Urothelium cell line (cell line): Measurements from ENCODE around the gene FRAS1.
"Not testable (repeated sequence)": the region's sequence is repeated elsewhere in the genome, so short reads cannot be mapped to it uniquely, and the experiment has no call there.

Experiments
- DNase-seq: peaks from one replicate; pipeline ENCODE4 v3.0.0; 2011; ENCODE audit warnings: low spot score, mixed read lengths
- FAIRE-seq: peaks from 2 replicates; lab custom pipeline; 2011; peaks lifted over from hg19 to GRCh38; lab: Jason Lieb, UNC

The FRAS1 gene

DNA sequence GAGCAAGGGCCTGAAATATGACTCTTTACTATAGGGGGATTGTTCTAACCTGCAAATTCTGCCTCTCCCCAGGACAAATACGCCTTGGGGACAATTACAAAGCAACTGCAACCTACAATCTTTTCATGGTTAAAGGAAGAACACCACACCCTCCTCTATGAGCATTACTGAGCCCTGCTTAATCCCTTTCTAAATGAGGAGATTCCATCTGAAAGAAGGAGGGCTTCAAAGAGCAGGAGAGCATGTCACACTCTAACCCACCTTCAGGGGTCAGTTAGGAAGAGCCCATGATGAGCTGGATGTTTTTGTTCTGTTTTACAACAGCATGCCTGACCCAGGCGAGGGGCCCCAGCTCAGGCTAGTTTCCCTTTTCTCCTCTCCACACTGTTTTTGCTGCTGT lies 360.5 kb downstream of the FRAS1 start:
- DNase-seq (no peak), FAIRE-seq (no peak)

DNA sequence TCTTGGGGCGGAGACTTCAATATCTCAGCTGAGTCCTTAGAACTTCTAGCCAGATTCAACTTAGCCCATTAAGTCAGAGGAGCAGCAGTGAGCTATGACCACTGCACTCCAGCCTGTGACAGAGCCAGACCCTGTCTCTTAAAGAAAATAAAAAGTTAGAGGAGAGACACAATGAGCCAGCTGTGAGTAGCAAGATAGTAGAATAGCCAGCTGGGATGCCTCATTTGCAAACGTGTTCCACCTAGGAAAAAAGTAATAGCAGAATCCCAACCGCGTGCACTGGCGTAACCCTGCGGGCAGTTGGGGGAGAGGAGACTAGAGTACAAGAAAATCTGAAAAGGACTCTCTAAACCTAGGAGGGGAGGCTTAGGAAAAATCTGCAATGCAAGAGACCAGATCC lies 361.3 kb downstream of the FRAS1 start:
- DNase-seq, result no peak
- FAIRE-seq, result no peak

DNA sequence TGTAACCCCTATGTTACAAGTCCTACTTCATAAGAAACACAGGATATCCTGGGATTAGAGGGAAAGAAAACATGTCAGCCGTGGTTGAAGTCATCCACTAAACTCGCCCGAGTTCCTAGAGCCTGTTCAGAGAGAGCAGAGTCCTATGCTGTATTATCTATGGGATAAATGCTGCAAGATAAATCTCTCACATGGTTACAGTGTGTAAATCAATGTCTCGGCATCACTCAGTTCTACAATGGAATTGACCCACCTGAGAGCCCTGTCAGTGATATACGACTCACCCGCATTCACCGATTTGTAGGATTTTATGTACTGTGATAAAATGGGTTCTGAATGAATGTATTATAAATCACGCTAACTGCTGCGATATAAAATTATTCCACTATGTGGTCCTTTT lies 366.7 kb downstream of the FRAS1 start:
- no peak for FAIRE-seq

DNA sequence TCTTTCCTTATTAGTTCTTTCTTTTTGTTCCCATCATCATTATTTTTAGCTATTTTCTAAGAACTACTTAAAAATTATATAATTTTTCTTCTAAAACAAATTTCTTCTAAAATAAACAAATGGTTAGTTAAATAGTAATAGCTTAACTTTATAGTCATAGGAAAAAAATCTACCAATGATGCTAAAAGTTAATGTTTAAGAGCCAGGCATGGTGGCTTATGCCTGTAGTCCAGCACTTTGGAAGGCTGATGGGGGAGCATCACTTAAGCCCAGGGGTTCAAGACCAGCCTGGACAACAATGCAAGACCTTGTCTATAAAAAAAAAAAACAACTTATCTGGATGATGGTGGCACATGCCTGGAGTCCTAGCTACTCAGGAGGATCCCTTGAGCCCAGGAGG lies 367.3 kb downstream of the FRAS1 start:
- FAIRE-seq (no peak), DNase-seq (no peak)

More for the DNA sequence above, 366.7 kb downstream of the FRAS1 start:
- no peak for DNase-seq

DNA sequence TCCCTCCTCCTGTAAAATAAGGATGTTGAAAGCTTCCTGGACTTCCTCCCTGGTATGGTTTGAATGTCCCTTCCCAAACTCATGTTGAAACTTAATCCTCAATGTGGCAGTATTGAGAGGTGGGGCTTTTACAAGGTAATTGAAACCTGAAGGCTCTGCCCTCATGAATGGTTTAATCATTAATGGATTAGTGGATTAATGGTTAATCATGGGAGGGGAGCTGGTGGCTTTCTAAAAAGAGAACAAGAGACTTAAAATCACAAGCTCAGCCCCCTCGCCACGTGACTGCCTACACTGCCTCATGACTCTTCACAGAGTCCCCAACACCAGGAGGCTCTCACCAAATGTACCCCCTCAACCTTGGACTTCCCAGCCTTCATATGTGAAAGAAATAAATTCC lies 369.8 kb downstream of the FRAS1 start:
- FAIRE-seq (no peak), DNase-seq (no peak)

DNA sequence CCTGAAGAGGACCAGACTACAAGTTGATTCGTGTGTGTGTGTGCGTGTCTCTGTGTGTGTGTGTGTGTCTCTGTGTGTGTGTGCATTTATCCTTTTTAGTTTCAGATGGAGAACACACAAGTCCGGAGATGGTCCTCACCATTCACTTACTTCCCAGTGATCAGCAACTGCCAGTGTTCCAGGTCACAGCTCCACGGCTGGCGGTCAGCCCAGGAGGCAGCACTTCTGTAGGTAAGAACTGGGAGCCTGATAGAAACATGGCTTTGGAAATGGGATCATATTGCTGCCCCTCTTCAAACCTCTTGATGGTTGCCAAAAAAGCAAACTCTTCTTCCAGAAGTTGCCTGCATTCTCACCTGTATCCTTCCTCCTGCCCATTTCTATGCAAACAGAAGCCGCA lies 371.9 kb downstream of the FRAS1 start:
- DNase-seq, result no peak
- no peak for FAIRE-seq

DNA sequence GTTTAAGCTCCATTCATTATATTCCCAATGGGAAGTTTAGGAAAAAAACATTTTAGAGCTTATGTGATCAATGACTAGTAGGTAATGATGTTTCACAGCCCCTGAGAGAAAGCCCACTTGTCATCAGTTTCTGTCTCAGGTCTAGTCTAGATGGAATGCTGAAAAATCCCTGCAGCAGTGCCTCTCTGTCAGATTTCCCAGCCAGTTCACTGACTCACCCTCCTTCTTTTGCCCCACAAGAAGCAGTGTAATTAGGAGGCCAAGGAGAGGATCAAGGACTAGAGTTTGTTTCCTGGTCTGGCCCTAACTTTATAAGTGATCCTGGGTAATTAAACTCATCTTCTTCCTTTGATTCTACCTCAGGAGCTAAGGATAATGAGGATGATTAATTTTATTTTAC lies 375.8 kb downstream of the FRAS1 start:
- no peak for FAIRE-seq
- no peak for DNase-seq

DNA sequence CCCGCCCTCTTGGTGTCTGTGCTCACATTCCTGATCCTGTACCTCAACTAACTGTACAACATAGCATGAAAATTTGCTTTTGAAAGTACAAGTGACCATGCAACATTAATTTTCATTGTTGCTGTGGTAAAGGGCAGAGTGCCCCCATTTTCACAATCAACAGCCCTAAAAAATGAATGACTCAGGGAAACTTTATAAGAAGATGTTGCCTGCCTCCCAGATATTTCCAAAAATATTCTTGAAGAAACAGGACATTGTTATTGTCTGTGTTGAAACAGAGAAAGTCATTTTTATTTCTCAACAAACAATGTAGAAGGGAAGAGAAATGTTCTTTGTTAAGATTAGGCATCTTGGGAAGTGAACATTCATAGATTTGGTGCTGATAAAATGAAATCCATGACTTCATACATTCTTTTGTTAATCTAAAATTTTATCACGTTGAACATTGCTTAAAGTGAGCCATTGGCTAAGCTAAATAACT lies 380.5 kb downstream of the FRAS1 start:
- DNase-seq (no peak), FAIRE-seq (no peak)

DNA sequence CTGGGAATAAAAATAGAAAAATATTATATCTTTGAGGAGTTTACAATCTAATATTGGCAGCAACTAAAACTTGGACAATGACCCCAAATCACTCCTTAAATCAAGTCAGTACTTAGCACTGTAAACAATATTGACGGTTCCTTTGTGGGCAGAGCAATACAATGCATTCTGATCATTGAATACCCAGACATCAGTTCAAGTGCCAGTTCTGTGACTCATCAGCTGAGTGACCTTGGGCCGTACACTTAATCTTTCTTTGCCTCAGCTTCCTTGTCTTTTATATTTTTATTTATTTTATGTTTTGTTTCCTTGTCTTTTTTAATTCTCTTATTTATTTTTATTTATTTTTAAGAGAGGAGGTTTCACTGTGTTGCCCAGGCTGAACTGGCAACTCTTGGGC lies 382.2 kb downstream of the FRAS1 start:
- FAIRE-seq, result no peak
- peak; percentile 26 for DNase-seq

DNA sequence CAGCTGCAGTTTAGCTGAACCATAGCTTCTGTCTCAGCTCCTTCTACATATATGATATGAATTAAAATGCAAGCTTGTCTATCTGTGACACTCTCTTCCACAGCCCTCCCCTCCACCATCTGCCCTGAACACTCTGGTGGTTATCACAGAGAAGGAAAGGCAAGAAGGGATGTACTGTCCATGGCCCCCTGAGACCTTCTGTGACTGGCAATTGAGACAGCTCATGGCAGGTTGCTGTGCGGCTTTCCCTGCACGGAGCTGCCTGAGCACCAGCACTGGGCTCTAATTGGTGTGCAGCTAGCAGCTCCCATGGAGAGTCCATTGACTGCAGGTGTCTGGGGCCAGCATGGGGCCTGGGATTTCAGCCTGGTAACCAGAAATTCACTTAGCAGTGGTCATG lies 384.6 kb downstream of the FRAS1 start:
- FAIRE-seq (no peak), DNase-seq (no peak)

DNA sequence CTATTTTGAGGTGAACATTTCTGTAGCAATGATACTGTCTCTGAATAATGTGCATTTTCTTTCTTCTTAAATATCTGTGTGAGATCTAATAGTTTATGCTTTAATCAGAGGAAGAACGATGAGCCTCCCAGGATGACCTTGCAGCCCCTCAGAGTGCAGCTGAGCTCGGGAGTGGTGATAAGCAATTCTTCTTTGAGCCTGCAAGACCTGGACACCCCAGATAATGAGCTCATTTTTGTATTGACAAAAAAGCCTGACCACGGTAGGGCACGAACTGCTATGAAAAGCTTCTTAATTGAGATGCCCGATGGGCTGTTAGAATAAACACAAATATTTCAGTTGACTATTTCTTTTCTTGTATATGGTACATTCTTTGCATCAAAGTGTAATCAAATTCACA lies 389.5 kb downstream of the FRAS1 start:
- FAIRE-seq, result no peak
- DNase-seq, result no peak

DNA sequence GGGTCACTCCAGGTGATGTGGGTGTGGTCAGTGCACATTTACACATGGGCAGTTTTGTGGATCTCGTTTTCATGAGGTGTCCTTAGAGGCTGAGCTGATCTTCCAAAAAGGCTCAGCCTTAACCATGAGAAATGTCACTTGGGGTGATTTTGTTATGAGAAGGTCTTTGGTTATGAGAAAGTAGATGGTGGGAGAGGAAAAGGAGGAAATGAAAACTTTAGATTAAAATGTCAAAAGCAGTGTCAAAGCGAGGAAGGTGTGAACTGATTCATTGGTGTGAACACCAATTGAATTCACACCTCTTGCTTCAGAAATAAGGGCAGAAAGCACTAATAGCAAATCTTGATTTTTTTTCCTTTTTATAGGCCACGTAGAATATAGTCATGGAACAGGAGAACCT lies 394.3 kb downstream of the FRAS1 start:
- DNase-seq (no peak), FAIRE-seq (no peak)

DNA sequence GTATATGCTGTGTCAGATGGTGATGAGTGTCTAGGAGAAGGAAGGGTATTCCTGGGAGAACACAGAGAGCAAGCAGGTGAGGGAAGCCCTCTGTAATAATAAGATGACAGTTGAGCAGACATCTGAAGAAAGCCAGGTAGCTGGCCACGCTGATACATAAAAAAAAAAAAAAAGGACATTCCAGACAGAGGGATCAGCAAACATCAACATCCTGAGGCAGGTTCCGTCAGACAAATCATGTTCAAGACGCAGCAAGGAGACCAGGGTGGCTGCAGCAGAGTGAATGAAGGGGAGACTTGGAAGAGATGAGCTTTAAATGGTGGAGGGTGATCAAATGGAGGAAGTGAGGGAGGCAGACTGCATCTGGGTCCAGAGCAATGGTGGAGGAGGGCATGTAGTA lies 396.9 kb downstream of the FRAS1 start:
- FAIRE-seq (no peak), DNase-seq (no peak)

DNA sequence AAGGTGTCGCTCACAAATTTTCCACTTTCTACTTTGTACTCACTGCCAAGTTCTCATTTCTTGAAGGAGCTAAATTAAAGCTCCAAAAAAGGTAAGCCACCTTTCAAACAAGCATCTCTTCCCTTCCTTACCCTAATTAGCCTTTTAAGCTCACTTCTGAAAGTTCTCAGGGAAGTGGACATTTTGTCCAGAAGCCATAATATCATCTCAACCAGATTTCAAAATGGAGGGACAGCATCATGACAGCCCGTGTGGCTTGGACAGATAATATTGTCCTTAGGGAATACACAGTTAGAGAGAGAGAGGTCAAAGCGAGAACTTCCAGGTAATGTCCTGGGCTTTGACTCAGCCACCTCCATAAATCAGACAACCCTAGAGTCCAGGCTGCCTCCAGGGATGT lies 400.6 kb downstream of the FRAS1 start:
- no peak for FAIRE-seq
- no peak for DNase-seq

DNA sequence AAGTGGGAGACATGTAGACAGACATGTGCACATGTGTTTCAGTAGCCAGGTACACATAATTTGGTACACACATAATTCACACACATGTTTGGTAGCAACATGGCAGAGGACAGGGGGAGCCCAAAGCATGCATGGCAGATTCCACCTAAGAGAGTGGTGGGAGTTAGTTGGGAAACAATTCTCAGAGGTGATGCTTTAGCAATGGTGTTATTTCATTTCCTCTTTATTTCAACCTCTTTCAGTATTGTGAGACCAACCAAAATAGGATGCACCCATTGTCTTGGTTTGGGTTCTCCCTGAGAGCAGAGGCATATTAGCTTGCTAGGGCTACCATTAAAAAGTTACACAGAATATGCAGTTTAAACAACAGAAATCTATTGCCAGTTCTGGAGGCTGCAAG lies 402.2 kb downstream of the FRAS1 start:
- DNase-seq (no peak), FAIRE-seq (no peak)

DNA sequence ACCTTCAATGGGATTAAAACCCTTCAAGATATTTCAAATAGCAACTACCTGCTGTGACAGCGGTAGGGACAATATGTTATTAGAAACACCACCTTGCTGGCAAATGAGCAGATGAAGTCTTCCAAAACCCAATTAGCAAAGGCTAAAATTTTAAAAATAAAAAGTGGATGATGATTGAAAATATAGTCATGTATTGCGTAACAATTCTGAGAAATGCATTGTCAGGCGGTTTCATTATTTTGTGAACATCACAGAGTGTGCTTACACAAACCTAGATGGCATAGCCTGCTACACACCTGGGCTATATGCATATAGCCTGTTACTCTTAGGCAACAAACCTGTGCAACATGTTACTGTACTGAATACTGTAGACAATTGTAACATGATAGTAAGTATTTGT lies 403.2 kb downstream of the FRAS1 start:
- FAIRE-seq (no peak), DNase-seq (no peak)

DNA sequence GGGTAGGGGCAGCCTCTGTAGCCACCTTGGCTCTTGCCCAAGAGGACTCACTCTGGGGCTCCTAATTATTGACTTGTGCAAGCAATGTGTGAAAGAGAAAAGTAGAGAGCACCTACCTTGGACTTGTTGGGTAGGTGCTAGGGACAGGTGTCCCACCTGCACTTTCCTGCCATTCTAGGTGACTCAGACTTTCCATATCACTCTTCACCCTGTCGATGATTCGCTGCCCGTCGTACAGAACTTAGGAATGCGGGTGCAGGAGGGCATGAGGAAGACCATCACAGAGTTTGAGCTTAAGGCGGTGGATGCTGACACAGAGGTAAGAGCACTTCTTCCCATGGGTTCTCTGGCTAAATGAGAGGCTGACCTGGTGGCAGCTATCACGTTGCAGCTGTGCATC lies 407.1 kb downstream of the FRAS1 start:
- FAIRE-seq, result no peak

DNA sequence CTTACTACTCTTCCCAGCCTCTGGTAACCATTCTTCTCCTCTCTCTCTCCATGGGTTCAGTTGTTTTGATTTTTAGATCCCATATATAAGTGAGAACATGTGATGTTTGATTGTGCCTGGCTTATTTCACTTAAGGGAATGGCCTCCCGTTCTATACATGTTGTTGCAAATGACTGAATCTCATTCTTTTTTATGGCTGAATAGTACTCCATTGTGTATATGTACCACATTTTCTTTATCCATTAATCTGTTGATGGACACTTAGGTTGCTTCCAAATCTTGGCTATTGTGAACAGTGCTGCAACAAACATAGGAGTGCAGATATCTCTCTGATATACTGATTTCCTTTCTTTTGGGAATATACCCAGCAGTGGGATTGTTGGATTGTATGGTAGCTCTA lies 410.1 kb downstream of the FRAS1 start:
- not testable (repeated sequence) for DNase-seq, FAIRE-seq

More for the DNA sequence above, 407.1 kb downstream of the FRAS1 start:
- no peak for DNase-seq

DNA sequence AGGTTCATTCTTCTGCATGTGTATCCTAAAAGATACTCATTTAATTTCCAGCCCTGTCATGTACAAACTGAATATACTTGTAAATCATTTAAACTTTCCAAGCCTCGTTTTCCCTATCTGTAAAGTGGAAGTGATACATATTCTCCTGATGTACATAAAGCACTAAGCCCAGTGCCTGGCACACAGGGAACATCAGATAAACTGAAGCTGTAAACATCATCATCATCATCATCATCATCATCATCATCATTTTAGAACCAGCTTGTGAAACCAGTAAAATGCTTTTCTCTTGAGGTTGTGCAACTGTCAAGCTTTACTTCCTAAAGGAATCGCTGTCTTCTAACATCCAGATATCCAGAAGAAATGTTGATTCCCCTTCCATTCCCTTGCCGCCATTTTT lies 411.1 kb downstream of the FRAS1 start:
- DNase-seq (no peak), FAIRE-seq (no peak)

DNA sequence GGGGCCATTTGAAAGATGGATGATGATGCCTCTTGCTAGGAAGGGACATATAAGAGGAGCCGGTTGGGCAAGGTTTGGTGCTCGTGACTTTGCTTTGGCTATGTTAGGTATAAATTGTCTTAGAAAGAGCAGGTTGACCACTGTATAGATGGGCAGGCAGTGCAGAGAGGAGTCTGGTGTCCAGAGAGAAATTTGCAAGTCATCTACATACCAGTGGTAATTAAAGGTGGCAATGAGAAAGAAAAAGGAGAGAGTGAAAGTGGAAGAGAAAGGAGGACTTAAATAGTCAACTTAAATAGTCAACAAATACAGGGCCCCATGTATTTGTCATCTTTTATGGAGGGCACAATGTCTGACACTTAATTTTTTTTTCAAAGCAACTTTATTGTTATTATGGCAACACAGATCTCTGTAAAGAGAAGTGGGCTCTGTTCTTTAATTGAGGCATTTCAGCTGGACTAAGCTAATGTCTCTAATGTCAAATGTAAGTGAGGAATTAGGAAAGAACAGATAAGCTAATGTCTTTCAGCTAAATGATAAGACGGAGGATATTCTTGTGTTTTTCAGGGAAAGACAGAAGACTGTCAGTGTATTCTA lies 419.1 kb downstream of the FRAS1 start:
- no peak for FAIRE-seq

DNA sequence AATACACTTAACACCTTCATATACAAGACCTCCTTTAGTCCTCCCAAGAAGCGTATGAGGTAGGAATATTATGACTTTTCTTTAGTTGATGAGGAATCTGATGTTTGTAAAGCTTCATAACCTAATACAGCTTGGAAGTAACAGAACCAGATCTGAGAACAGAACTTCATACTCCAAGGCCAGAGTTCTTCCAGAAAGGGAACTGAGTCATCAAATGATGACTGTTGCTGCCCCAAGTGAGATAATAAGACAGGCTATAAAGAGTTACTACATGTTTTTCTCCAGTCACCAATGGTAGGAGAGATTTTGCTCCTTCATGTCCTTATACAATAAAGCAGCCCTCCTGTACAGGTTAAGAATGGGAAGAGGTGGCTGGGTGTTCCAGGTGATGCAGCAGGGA lies 420.2 kb downstream of the FRAS1 start:
- FAIRE-seq (no peak), DNase-seq (no peak)

More for the DNA sequence above, 419.1 kb downstream of the FRAS1 start:
- no peak for DNase-seq

DNA sequence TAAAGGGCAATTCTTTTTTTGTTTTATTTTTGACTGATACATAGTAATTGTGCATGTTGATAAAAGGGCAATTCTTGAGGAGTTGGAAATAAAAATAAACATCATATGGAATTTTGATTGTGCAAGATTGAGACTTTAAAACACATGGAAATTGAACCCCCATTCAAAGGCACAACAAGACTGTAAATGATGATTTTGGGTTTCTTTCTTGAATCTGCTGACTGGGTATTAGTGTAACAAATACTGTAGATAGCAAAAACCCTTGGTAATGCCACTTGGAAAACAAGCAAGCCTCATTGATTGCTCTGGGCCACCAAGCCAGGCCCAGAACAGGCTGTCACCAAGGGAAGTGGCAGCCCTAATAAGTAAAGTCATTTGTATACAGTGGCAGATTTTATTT lies 421.4 kb downstream of the FRAS1 start:
- DNase-seq (no peak), FAIRE-seq (no peak)

DNA sequence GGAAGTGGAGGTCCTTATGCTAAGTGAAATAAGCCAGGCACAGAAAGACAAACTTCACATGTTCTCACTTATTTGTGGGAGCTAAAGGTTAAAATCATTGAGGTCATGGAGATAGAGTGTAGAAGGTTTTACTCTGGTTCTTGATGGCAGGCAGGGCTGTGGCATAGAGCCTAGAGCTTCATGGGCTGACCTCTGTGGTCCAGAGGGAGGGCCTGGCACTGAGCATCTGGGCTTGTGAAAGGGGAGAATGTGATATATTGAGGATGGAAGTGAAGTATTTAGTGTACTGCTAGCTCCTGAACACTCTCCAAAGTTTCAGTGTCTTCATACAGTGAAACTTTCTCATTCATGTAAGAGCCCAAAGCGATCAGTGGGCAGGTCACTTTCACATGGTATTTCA lies 423.2 kb downstream of the FRAS1 start:
- FAIRE-seq (no peak), DNase-seq (no peak)
